ENCODE data around the gene RBKS.

DNA sequence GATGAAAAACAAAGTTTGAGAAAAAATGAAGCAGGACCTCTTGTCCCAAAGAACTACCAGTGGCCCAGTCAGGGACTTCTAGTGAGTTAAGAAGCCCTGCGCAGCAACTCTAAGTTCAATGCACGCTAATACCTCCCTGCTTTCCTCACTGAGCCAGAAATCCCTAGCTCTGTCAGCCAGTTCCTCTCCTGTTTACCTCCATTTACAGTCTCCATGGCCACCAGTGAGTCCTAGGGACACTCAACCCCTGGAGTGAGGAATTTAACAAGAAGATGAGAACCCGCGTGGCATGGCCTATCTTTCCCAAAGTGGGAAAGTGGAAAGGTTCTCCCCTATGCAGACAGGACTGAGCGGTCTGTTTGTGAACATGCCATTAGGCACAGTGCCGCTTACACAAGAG is 87.6 kb downstream of the RBKS start:
- TF ChIP-seq CTCF (conservative IDR thresholded peaks at IDR 0.05; ENCODE audit: low read depth, low read length) (no peak), EZH2 (IDR thresholded peaks at IDR 0.05; ENCODE audit: borderline replicate concordance, low read depth, low read length, poor library complexity, severe bottlenecking) (no peak)

Measured in A673 (cell line).